H1 (cell line): Measurements from ENCODE around the gene ENTPD6. TPM values are rescaled to one million over a fixed set of nuclear protein-coding genes. Genes with fewer than 3 reads are reported as not detected.

Experiments used
- EGR1 ChIP-seq: IDR thresholded peaks from 2 replicates; pipeline ENCODE4 v1.6.1; 2011; ENCODE audit warnings: low read depth, low read length, borderline replicate concordance
- NRF1 ChIP-seq: IDR thresholded peaks from 2 replicates; pipeline ENCODE4 v1.6.1; 2011; ENCODE audit warnings: mild to moderate bottlenecking, low read depth, low read length, improper control_type of control experiment
- RAD21 ChIP-seq, 2 experiments: IDR thresholded peaks in 1 of 2; conservative IDR thresholded peaks in 1 of 2; 2 replicates each; pipeline ENCODE4 v1.6.1; 2011; ENCODE audit warnings: low read depth in 2 of 2, low read length in 2 of 2, improper control_type of control experiment in 1 of 2, inconsistent platforms in 1 of 2, mild to moderate bottlenecking in 1 of 2, moderate library complexity in 1 of 2
- SAP30 ChIP-seq: fragments of 300-600 bp; sonication (generic); IDR thresholded peaks from 2 replicates; pipeline ENCODE4 v1.7.1; 2012; ENCODE audit warnings: low read length, moderate library complexity, mild to moderate bottlenecking, inconsistent platforms; ENCODE audit not compliant: insufficient read depth, insufficient replicate concordance
- SP4 ChIP-seq: IDR thresholded peaks from 2 replicates; pipeline ENCODE4 v1.6.1; 2012; ENCODE audit warnings: low read length, inconsistent platforms
- SRF ChIP-seq: IDR thresholded peaks from 2 replicates; pipeline ENCODE4 v1.6.1; 2011; ENCODE audit warnings: mild to moderate bottlenecking, low read depth, low read length, moderate library complexity
- polyA plus RNA-seq, 7 experiments: library from polyadenylated mRNA; depleted of rRNA in 3 of 7; stranded (reverse) in 5 of 7; unstranded in 2 of 7; fragments of >200 nt in 5 of 7; fragments of 200-250 nt in 2 of 7; gene quantifications; 1 replicate in 5 of 7; 2 replicates in 1 of 7; 4 replicates in 1 of 7; pipeline versions ENCODE4 v1.2.1 to v1.2.3, GENCODE V29; 2011 to 2013; ENCODE audit warnings: missing spikeins in 2 of 7, mixed read lengths in 2 of 7
- total RNA-seq: library from RNA; stranded (reverse); fragmentation: NEBNext Ultra II Directional; extraction: Animal tissue kit (Norgen Biotek cat#: 25700); gene quantifications from 2 replicates; pipeline ENCODE4 v1.2.1, GENCODE V29; 2021

ENTPD6 gene
- total and polyA plus RNA-seq, 2 of the 8 experiments (the other 6 are each of a cell fraction or from before 2014, with no cell fraction given) = 47.8 to 57.3 TPM

DNA sequence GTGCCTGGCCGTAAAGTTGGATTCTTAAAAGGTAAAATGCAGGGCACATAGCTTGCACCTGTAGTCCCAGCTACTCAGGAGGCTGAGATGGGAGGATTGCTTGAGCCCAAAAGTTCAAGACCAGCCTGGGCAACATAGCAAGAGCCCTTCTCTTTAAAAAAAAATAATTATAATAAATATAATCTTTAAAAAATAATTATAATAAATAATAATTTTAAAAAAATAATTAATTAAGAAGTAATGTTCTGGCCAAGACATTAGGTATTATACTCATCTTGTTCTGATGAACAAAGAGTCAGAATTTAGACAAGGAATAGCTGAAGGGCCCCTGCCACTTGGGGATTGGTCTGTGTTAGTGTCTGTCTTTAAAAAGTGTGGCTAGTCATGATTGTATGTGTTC lies 13.9 kb downstream of the ENTPD6 start (continued):
- TF ChIP-seq SRF (no peak), RAD21 (IDR thresholded peaks at IDR 0.05 in 1 of 2, conservative IDR thresholded peaks at IDR 0.05 in 1 of 2; ENCODE audit: low read depth in 2 of 2, low read length in 2 of 2) (no peak), NRF1 (no peak), SAP30 (no peak), SP4 (no peak), EGR1 (no peak)
